ENCODE results near the gene TBX21. TPM values are rescaled to one million over a fixed set of nuclear protein-coding genes. Genes with fewer than 3 reads are reported as not detected.

The TBX21 gene
- total and polyA plus RNA-seq, 10 of the 15 experiments (the other 5 are each of a cell fraction or from before 2014, with no cell fraction given) = 0.63 to 9.6 (median 5.0) TPM

GRCh38 chr17:47709594-47709993 is 23.4 kb upstream of the TBX21 start:
- no TSS peak for BruUV-seq (replicated peaks)
- no peaks in the 10 kb centered on the region for H3K9me3 ChIP-seq (replicated peaks; ENCODE audit: control insufficient read depth, insufficient read depth, low read length)
- H3K79me2 ChIP-seq (ENCODE audit: control insufficient read depth, insufficient read depth, low read length) = no peaks in the 10 kb centered on the region
- TF ChIP-seq PKNOX1 (IDR thresholded peaks at IDR 0.05) (no peak), SUPT20H (IDR thresholded peaks at IDR 0.05; ENCODE audit: borderline replicate concordance, control insufficient read depth, low read depth, low read length) (no peak), POLR2AphosphoS2 (IDR thresholded peaks at IDR 0.05; ENCODE audit: low read depth, low read length) (no peak), ESRRA (IDR thresholded peaks at IDR 0.05; ENCODE audit: low read length) (no peak), JUND (IDR thresholded peaks at IDR 0.05; ENCODE audit: low read depth, low read length) (no peak), NKRF (conservative IDR thresholded peaks at IDR 0.05) (no peak), CEBPB (IDR thresholded peaks at IDR 0.05; ENCODE audit: borderline replicate concordance in 1 of 2, low read depth in 2 of 2, low read length in 2 of 2) (no peak)
- FAIRE-seq (no peak), DNase-seq (ENCODE audit: low read depth, low spot score) (no peak), ATAC-seq (no peak)
- WGBS (ENCODE audit: insufficient coverage, insufficient replicate concordance, low lambda C conversion rate, missing lambda C conversion rate) = 47% methylated on average over 3 of the region's 3 CpGs
- ChIA-PET SMC1A (ENCODE audit: uncharacterized antibody, unreplicated experiment) (interaction anchor here (0.8 to 1.5 kb wide), 3 partner anchors 8 to 46 kb away, joined by 3 to 4 read pairs (median 3); no protein-coding TSS in a partner anchor), POLR2A (no interaction called here), RAD21 (ENCODE audit: unreplicated experiment) (no interaction called here), CTCF (interaction anchor here (0.5 to 2.1 kb wide), 5 partner anchors 8 to 1175 kb away, joined by 3 to 6 read pairs (median 3); no protein-coding TSS in a partner anchor)
- no peak overlapping the region for H3K27ac ChIP-seq (ENCODE audit: control insufficient read depth, insufficient read depth)
- H3K36me3 ChIP-seq (ENCODE audit: control insufficient read depth in 2 of 2, insufficient read depth in 2 of 2, low read length in 1 of 2) = no peaks in the 10 kb centered on the region
- no peaks in the 10 kb centered on the region; a peak in 1 of 4 replicates for H3K27me3 ChIP-seq (replicated peaks in 1 of 2; ENCODE audit: control insufficient read depth in 2 of 2, insufficient read depth in 2 of 2, low read length in 1 of 2)
- no peak overlapping the region for H3K9ac ChIP-seq (ENCODE audit: control insufficient read depth, insufficient read depth, low read length)
- H3K4me3 ChIP-seq = no peak overlapping the region
- in situ Hi-C loops (cut with MboI) = no loop called here
- peaks cover 36% of the 10 kb centered on the region for H3K4me1 ChIP-seq (ENCODE audit: control insufficient read depth, insufficient read depth, low read length)
- no peak overlapping the region for H2AFZ ChIP-seq (ENCODE audit: control insufficient read depth, low read depth, low read length)
- no peaks in the 10 kb centered on the region for H4K20me1 ChIP-seq (ENCODE audit: control insufficient read depth, insufficient read depth)
- no peak overlapping the region for H3K4me2 ChIP-seq (ENCODE audit: control insufficient read depth, insufficient read depth)
- intact Hi-C loops (cut with micrococcal nuclease; ENCODE audit: unreplicated experiment) = no loop called here

Measured in GM12878 (cell line).